KMS-11 (cell line): Measurements from ENCODE around the gene SNAI1.

Experiments
- H2AFZ ChIP-seq: fragments of 200-600 bp; sonication (generic); 2 replicates; pipeline ENCODE4 v1.6.1; 2016; ENCODE audit warnings: antibody characterized with exemption, mixed run types, low read depth
- H3K27ac ChIP-seq: fragments of 200-600 bp; sonication (generic); 2 replicates; pipeline ENCODE4 v1.6.1; 2016; ENCODE audit warnings: mild to moderate bottlenecking, mixed run types
- H3K27me3 ChIP-seq: fragments of 200-600 bp; sonication (generic); 2 replicates; pipeline ENCODE4 v1.6.1; 2017; ENCODE audit warnings: mild to moderate bottlenecking, low read depth, mixed run types, moderate library complexity; ENCODE audit not compliant: insufficient read depth
- H3K36me3 ChIP-seq: fragments of 200-600 bp; sonication (generic); 2 replicates; pipeline ENCODE4 v1.6.1; 2017; ENCODE audit warnings: mild to moderate bottlenecking, mixed run types; ENCODE audit not compliant: insufficient read depth
- H3K4me1 ChIP-seq: fragments of 200-600 bp; sonication (generic); 2 replicates; pipeline ENCODE4 v1.6.1; 2016; ENCODE audit warnings: mild to moderate bottlenecking, low read depth, mixed run types; ENCODE audit not compliant: poor library complexity, severe bottlenecking
- H3K4me2 ChIP-seq: fragments of 200-600 bp; sonication (generic); 2 replicates; pipeline ENCODE4 v1.7.0; 2016; ENCODE audit warnings: mild to moderate bottlenecking, mixed run types
- H3K4me3 ChIP-seq: fragments of 200-600 bp; sonication (generic); IDR thresholded peaks from 2 replicates; pipeline ENCODE4 v1.6.1; 2017; ENCODE audit warnings: low read depth, low read length, mixed read lengths; ENCODE audit not compliant: insufficient read depth
- H3K79me2 ChIP-seq: fragments of 200-600 bp; sonication (generic); 2 replicates; pipeline ENCODE4 v1.6.1; 2016; ENCODE audit warnings: low read depth, mixed run types; ENCODE audit not compliant: insufficient read depth
- H3K9ac ChIP-seq: fragments of 200-600 bp; sonication (generic); 2 replicates; pipeline ENCODE4 v1.6.1; 2016; ENCODE audit warnings: mild to moderate bottlenecking, mixed run types
- H4K20me1 ChIP-seq: fragments of 200-600 bp; sonication (generic); 2 replicates; pipeline ENCODE4 v1.6.1; 2016; ENCODE audit warnings: mild to moderate bottlenecking, mixed run types; ENCODE audit not compliant: insufficient read depth
- TF ChIP-seq, protein P1 (sequence below): fragments of 200-600 bp; sonication (generic); conservative IDR thresholded peaks from 2 replicates; pipeline ENCODE4 v1.6.1; 2017; ENCODE audit warnings: low read depth, mild to moderate bottlenecking, antibody characterized with exemption, low read length, moderate library complexity, mixed read lengths

The SNAI1 gene

DNA sequence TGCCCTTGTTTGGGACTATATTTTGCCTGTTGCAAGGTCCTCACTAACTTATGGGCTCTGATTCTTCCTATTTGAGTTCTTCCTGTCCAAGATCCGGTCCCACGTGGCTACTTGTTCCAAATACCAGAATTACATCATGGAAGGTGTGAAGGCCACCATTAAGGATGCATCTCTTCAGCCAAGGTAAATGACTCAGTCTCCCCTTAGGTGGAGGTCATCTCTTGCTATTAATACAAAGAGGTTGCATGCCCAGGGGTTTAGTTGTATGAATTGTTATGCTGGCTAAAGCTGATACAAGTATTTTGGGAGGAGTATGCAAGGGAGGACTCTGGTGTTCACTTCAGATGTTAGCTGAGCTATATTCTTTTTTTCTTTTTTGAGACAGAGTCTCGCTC is 37.5 kb upstream of the SNAI1 start:
- H3K4me3 ChIP-seq = no peak overlapping the region
- TF ChIP-seq, protein P1, sequence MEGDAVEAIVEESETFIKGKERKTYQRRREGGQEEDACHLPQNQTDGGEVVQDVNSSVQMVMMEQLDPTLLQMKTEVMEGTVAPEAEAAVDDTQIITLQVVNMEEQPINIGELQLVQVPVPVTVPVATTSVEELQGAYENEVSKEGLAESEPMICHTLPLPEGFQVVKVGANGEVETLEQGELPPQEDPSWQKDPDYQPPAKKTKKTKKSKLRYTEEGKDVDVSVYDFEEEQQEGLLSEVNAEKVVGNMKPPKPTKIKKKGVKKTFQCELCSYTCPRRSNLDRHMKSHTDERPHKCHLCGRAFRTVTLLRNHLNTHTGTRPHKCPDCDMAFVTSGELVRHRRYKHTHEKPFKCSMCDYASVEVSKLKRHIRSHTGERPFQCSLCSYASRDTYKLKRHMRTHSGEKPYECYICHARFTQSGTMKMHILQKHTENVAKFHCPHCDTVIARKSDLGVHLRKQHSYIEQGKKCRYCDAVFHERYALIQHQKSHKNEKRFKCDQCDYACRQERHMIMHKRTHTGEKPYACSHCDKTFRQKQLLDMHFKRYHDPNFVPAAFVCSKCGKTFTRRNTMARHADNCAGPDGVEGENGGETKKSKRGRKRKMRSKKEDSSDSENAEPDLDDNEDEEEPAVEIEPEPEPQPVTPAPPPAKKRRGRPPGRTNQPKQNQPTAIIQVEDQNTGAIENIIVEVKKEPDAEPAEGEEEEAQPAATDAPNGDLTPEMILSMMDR = no peak
- peaks cover 4% of the 10 kb centered on the region; the same call in 1 of the 2 replicates for H4K20me1 ChIP-seq
- peaks cover 6% of the 10 kb centered on the region for H3K4me1 ChIP-seq
- H3K9ac ChIP-seq = no peak overlapping the region
- peaks cover 42% of the 10 kb centered on the region for H3K79me2 ChIP-seq
- H3K27ac ChIP-seq = no peak overlapping the region
- H2AFZ ChIP-seq = no peak overlapping the region
- no peak overlapping the region for H3K4me2 ChIP-seq
- H3K27me3 ChIP-seq = no peaks in the 10 kb centered on the region
- peaks cover 28% of the 10 kb centered on the region; the same call in 1 of the 2 replicates for H3K36me3 ChIP-seq

GRCh38 chr20:49945701-49946477 is 36.9 kb upstream of the SNAI1 start:
- Histone ChIP-seq H3K9ac (no peak overlapping the region), H3K4me3 (no peak overlapping the region), H2AFZ (no peak overlapping the region), H3K4me1 (peaks cover 6% of the 10 kb centered on the region), H3K27me3 (no peaks in the 10 kb centered on the region), H3K79me2 (peaks cover 36% of the 10 kb centered on the region), H3K36me3 (peaks cover 28% of the 10 kb centered on the region; the same call in 1 of the 2 replicates), H3K4me2 (no peak overlapping the region), H4K20me1 (peaks cover 4% of the 10 kb centered on the region; the same call in 1 of the 2 replicates), H3K27ac (no peak overlapping the region)
- TF ChIP-seq, protein P1 = no peak

DNA sequence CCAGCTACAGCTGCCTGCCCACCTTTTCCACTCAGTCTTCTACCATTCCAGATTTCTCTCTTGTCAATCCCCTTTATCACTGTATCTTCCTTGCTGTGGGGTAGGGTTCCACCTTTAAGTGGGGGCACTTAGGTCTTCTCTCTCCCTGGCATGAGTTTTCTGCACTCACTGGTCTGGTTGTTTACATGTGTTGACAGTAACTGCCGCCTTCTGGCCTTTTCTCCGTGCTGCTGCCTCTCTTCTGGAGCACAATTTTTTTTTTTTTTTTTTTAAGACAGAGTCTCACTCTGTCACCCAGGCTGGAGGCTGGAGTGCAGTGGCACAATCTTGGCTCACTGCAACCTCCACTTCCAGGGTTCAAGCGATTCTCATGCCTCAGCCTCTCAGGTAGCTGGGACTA is 34.6 kb upstream of the SNAI1 start:
- TF ChIP-seq, protein P1 = no peak
- Histone ChIP-seq H2AFZ (no peak overlapping the region), H3K4me2 (no peak overlapping the region), H3K27ac (no peak overlapping the region), H3K27me3 (no peaks in the 10 kb centered on the region), H3K36me3 (peaks cover 21% of the 10 kb centered on the region; the same call in 1 of the 2 replicates), H3K4me1 (peaks cover 2% of the 10 kb centered on the region), H4K20me1 (peaks cover 4% of the 10 kb centered on the region; the same call in 1 of the 2 replicates), H3K4me3 (no peak overlapping the region), H3K79me2 (peaks cover 14% of the 10 kb centered on the region; the same call in 1 of the 2 replicates), H3K9ac (no peak overlapping the region)

DNA sequence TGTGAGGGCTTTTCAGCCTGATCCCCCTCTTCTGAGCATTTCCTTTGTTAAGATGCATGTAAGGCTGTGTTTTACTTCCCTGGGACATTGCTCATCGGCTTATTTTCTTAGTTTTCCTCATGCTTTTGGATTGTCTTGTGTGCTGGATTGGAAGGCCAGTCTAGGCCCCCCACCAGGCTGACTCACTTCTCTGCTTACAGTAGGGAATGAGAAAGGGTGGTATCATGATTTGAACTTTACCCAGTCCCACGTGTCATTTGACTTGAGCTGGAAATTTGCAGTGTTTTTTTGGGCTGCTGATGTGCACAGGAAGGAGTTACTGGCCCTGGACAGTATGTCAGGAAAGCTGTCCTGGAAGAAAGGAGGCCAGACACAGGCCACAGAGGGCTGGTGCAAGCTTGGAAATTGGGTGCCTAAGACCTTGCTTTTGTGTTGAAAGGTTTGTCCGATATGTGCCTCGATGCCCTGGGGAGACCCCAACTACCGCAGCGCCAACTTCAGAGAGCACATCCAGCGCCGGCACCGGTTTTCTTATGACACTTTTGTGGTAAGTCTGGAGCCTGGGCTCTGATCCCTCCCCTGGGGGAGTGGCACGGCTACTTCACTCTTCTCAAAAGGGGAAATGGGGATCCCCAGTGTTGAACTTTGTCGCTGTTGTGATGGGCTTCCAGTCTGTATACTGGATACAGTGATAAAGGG is 33.8 kb upstream of the SNAI1 start:
- H3K4me1 ChIP-seq = no peaks in the 10 kb centered on the region
- no peak overlapping the region for H2AFZ ChIP-seq
- H3K4me3 ChIP-seq = no peak overlapping the region
- H3K4me2 ChIP-seq = no peak overlapping the region
- H3K36me3 ChIP-seq = peaks cover 25% of the 10 kb centered on the region; the same call in 1 of the 2 replicates
- H3K27ac ChIP-seq = no peak overlapping the region
- peaks cover 4% of the 10 kb centered on the region; the same call in 1 of the 2 replicates for H4K20me1 ChIP-seq
- H3K79me2 ChIP-seq = peaks cover 12% of the 10 kb centered on the region; the same call in 1 of the 2 replicates
- H3K27me3 ChIP-seq = no peaks in the 10 kb centered on the region
- H3K9ac ChIP-seq = no peak overlapping the region
- TF ChIP-seq, protein P1 = no peak
